GM18861 (cell line): Measurements from ENCODE around the gene APOO.

Experiments
- ATAC-seq: cut with Tn5 transposase; IDR thresholded peaks from one replicate; pipeline ENCODE4 v1.9.1; 2021; ENCODE audit not compliant: unreplicated experiment

APOO gene

DNA sequence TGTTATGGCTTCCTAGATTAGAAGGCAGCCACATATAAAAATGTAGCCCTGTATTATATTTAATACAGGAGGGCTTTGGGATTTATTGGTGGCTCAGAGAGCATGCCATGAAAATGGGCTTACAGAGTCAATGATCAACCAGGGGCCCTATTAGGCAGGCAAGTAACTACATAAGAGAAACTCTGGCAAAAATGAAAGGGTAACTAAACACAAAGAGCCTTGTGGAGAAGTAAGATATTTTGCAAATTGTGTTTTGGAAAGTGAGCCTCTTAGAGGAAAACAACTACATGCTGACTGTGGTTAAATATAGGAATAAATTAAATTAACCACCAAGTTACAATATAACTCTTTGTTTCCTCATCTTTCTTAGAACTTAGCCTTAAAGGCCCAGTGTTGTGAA lies 119.2 kb downstream of the APOO start:
- peak; percentile 77 for ATAC-seq

GRCh38 chrX:23787745-23788118 lies 120.0 kb downstream of the APOO start:
- ATAC-seq = no peak

DNA sequence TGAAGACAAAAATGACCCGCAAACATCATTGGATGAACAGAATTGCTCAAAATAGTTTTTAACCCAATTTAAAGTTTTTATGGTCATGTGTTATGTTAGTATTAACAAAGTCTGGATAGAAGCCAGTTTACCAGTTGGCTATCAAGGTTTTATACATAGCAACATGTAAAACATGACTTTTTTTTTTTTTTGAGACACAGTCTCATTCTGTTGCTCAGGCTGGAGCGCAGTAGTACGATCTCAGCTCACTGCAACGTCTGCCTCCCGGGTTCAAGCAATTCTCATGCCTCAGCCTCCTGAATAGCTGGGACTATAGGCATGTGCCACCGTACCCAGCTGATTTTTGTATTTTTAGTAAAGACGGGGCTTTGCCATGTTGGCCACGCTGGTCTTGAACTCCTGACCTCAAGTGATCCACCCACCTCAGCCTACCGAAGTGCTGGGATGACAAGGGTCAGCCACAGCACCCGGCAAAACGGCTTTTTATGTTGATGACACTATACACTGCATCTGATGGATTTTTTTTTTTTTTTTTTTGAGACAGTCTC lies 121.4 kb downstream of the APOO start:
- no peak for ATAC-seq

- ATAC-seq = no peak
These were observed 122.2 kb downstream of the APOO start for GRCh38 chrX:23785580-23785979.

- ATAC-seq = no peak
These were observed 123.0 kb downstream of the APOO start for GRCh38 chrX:23784470-23785331.

- ATAC-seq = no peak
These were observed 123.9 kb downstream of the APOO start for GRCh38 chrX:23783589-23784469.
